HCT116 (cell line): ENCODE data around the gene ACE. TPM values are rescaled to one million over a fixed set of nuclear protein-coding genes. Genes with fewer than 3 reads are reported as not detected.
A peak's percentile ranks its signal among the peaks of the same experiment; 100 is the strongest.

Experiments used
- ATAC-seq: fragments of 200-7000 bp; cut with Tn5 transposase; 2 replicates; pipeline ENCODE4 v1.9.1; 2020; ENCODE audit warnings: mild to moderate bottlenecking, moderate library complexity
- BruUV-seq: library from RNA; stranded (reverse); fragments of 400-500 nt; replicated peaks from 2 replicates; lab custom pipeline; 2021; lab: Mats Ljungman, UMichigan
- CTCF ChIA-PET: fragments of 300-600 bp; sonication (Branson Sonifier 250); formaldehyde crosslinking; loops from one replicate; lab custom pipeline; 2021; ENCODE audit warnings: antibody characterized with exemption; lab: Charles Lee
- POLR2A ChIA-PET: fragments of 300-600, 350-600 bp; sonication (Branson Sonifier 250); formaldehyde crosslinking; loops from one replicate; lab custom pipeline; 2021; ENCODE audit warnings: antibody characterized with exemption; lab: Charles Lee
- RAD21 ChIA-PET, 2 experiments: fragments of 300-600 bp; sonication (Branson Sonifier 250); formaldehyde crosslinking; loops; one replicate each; lab custom pipeline; 2023; ENCODE audit warnings: low total read pairs in 2 of 2; ENCODE audit not compliant: uncharacterized antibody in 2 of 2, unreplicated experiment in 2 of 2, low non-redundant PET in 1 of 2; lab: Charles Lee
- DNase-seq: peaks from one replicate; pipeline ENCODE4 v3.0.0-alpha.2; 2010; ENCODE audit warnings: low read depth, low spot score
- H2AFZ ChIP-seq: fragments of 200-600 bp; shearing (Covaris generic), sonication (generic); 2 replicates; pipeline ENCODE4 v1.6.1; 2017; ENCODE audit warnings: low read depth, mixed run types, mixed read lengths, antibody characterized with exemption, low read length; ENCODE audit not compliant: poor library complexity, severe bottlenecking
- H3K27ac ChIP-seq: 2 replicates; pipeline ENCODE4 v1.5.1; 2012; ENCODE audit warnings: low read depth, low read length
- H3K27me3 ChIP-seq: fragments of 200-600 bp; sonication (generic); 2 replicates; pipeline ENCODE4 v1.6.1; 2016; ENCODE audit warnings: mixed run types, low read length, mixed read lengths; ENCODE audit not compliant: insufficient read depth
- H3K36me3 ChIP-seq, 2 experiments: fragments of 200-500 bp in 1 of 2; fragments of 200-600 bp in 1 of 2; sonication (Bioruptor generic) in 1 of 2; sonication (generic) in 1 of 2; 2 replicates each; pipeline versions ENCODE4 v1.5.1 to v1.6.1; 2014 to 2016; ENCODE audit warnings: low read length in 2 of 2, inconsistent platforms in 1 of 2, mixed read lengths in 1 of 2, mixed run types in 1 of 2; ENCODE audit not compliant: insufficient read depth in 2 of 2, control insufficient read depth in 1 of 2
- H3K4me1 ChIP-seq, 2 experiments: fragments of 200-600 bp in 1 of 2; sonication (generic) in 1 of 2; 2 replicates each; pipeline versions ENCODE4 v1.5.1 to v1.6.1; 2012 to 2017; ENCODE audit warnings: low read length in 2 of 2, inconsistent platforms in 1 of 2, mild to moderate bottlenecking in 1 of 2, mixed read lengths in 1 of 2, mixed run types in 1 of 2, moderate library complexity in 1 of 2; ENCODE audit not compliant: insufficient read depth in 2 of 2, control insufficient read depth in 1 of 2
- H3K4me2 ChIP-seq: fragments of 200-600 bp; sonication (generic); 2 replicates; pipeline ENCODE4 v1.6.1; 2017; ENCODE audit warnings: mixed run types, low read length, mixed read lengths
- H3K4me3 ChIP-seq, 2 experiments: fragments of 200-600 bp in 1 of 2; sonication (generic) in 1 of 2; replicated peaks in 1 of 2; 2 replicates each; pipeline ENCODE4 v1.5.1; 2011 to 2016; ENCODE audit warnings: low read length in 2 of 2, control low read depth in 1 of 2, low read depth in 1 of 2, mild to moderate bottlenecking in 1 of 2, mixed read lengths in 1 of 2, mixed run types in 1 of 2
- H3K79me2 ChIP-seq: fragments of 200-600 bp; sonication (generic); 2 replicates; pipeline ENCODE4 v1.6.1; 2017; ENCODE audit warnings: mild to moderate bottlenecking, mixed run types, low read length, moderate library complexity, mixed read lengths; ENCODE audit not compliant: insufficient read depth
- H3K9ac ChIP-seq: fragments of 200-600 bp; sonication (generic); 2 replicates; pipeline ENCODE4 v1.6.1; 2016; ENCODE audit warnings: low read length, mixed read lengths
- H3K9me2 ChIP-seq: fragments of 200-600 bp; sonication (generic), shearing (Covaris generic); 2 replicates; pipeline ENCODE4 v1.6.1; 2017; ENCODE audit warnings: mixed run types, mild to moderate bottlenecking, moderate library complexity; ENCODE audit not compliant: insufficient read depth
- H3K9me3 ChIP-seq, 2 experiments: fragments of 200-500 bp in 1 of 2; fragments of 200-600 bp in 1 of 2; sonication (Bioruptor generic) in 1 of 2; sonication (generic) in 1 of 2; 2 replicates each; pipeline ENCODE4 v1.6.1; 2014 to 2017; ENCODE audit warnings: low read length in 2 of 2, mixed read lengths in 2 of 2, inconsistent platforms in 1 of 2, low read depth in 1 of 2, mild to moderate bottlenecking in 1 of 2, mixed run types in 1 of 2, moderate library complexity in 1 of 2; ENCODE audit not compliant: control insufficient read depth in 1 of 2, insufficient read depth in 1 of 2
- H4K20me1 ChIP-seq: fragments of 200-600 bp; sonication (generic), shearing (Covaris generic); 2 replicates; pipeline ENCODE4 v1.6.1; 2017; ENCODE audit warnings: mixed run types, mild to moderate bottlenecking, moderate library complexity; ENCODE audit not compliant: insufficient read depth
- ELF1 ChIP-seq: IDR thresholded peaks from 2 replicates; pipeline ENCODE4 v1.6.1; 2012; ENCODE audit warnings: low read depth, borderline replicate concordance
- JUND ChIP-seq: IDR thresholded peaks from 2 replicates; pipeline ENCODE4 v1.6.1; 2012
- RAD21 ChIP-seq: IDR thresholded peaks from 2 replicates; pipeline ENCODE4 v1.6.1; 2012; ENCODE audit warnings: low read depth, mild to moderate bottlenecking
- SIN3A ChIP-seq: IDR thresholded peaks from 2 replicates; pipeline ENCODE4 v1.6.1; 2012; ENCODE audit warnings: low read depth
- SP1 ChIP-seq: IDR thresholded peaks from 2 replicates; pipeline ENCODE4 v1.6.1; 2012; ENCODE audit warnings: low read depth
- TCF7L2 ChIP-seq: IDR thresholded peaks from 2 replicates; pipeline ENCODE4 v1.7.0; 2011; ENCODE audit warnings: borderline replicate concordance, inconsistent platforms; ENCODE audit not compliant: insufficient read depth, insufficient read length; ENCODE audit errors: extremely low read depth
- intact Hi-C: fragments of 100-400 bp; cut with micrococcal nuclease; formaldehyde crosslinking; loops from 2 replicates; pipeline ENCODE4 v1.10.0; 2022
- total RNA-seq: library from RNA; stranded (reverse); gene quantifications from one replicate; pipeline ENCODE4 v1.2.1, GENCODE V29; 2021; ENCODE audit not compliant: unreplicated experiment
- TF ChIP-seq, protein P1 (sequence below), 3 experiments: fragments of 200-600 bp in 1 of 3; sonication (generic) in 1 of 3; IDR thresholded peaks in 2 of 3; conservative IDR thresholded peaks in 1 of 3; 2 replicates each; pipeline ENCODE4 v1.5.1; 2012 to 2017; ENCODE audit warnings: low read depth in 2 of 3, low read length in 2 of 3, antibody characterized with exemption in 1 of 3, borderline replicate concordance in 1 of 3, control low read depth in 1 of 3, mild to moderate bottlenecking in 1 of 3, mixed read lengths in 1 of 3, mixed run types in 1 of 3, moderate library complexity in 1 of 3; ENCODE audit not compliant: insufficient read depth in 1 of 3

ACE gene
- total RNA-seq, 1 experiment from 2014 or later = 7.7 TPM

DNA sequence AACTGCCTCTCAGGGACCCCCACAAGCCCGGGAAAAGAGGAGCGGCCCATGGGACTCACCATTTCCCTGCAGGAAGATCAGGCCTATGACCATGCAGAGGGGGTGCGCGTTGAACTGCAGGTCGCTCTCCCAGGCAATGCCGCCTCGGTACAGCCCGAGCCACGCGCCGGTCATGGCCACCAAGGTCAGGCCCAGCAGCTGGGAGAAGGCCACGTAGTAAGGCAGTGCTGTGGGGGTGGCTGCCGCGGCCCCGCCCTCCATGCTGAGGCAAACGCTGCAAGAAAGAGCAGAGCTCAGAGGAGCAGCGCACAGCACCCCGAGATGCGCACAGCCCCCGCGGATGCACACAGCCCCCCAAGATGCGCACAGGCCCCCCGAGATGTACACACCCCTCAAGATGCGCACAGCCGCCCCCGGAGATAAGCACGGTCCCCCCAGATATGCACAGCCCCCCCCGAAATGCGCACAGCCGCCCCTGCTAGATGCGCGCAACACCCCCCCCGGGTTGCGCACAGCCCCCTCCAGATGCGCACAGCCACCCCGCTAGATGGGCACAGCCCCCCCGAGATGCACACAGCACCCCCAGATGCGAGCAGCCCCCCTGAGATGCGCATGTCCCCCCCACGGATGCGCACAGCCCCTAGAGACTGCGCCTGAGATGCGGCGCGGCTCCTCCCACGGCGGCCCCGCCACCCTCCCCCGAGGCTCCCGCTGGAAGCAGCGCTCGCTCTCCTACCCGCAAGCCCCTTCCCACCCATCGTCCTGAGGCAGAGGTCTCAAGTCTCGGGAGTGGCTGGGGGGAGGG is 39.4 kb upstream of the ACE start:
- no peak overlapping the region for H2AFZ ChIP-seq
- no TSS peak for BruUV-seq
- intact Hi-C loops = no loop called here
- TF ChIP-seq SP1 = no peak
- TF ChIP-seq, protein P1, sequence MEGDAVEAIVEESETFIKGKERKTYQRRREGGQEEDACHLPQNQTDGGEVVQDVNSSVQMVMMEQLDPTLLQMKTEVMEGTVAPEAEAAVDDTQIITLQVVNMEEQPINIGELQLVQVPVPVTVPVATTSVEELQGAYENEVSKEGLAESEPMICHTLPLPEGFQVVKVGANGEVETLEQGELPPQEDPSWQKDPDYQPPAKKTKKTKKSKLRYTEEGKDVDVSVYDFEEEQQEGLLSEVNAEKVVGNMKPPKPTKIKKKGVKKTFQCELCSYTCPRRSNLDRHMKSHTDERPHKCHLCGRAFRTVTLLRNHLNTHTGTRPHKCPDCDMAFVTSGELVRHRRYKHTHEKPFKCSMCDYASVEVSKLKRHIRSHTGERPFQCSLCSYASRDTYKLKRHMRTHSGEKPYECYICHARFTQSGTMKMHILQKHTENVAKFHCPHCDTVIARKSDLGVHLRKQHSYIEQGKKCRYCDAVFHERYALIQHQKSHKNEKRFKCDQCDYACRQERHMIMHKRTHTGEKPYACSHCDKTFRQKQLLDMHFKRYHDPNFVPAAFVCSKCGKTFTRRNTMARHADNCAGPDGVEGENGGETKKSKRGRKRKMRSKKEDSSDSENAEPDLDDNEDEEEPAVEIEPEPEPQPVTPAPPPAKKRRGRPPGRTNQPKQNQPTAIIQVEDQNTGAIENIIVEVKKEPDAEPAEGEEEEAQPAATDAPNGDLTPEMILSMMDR (IDR thresholded peaks at IDR 0.05 in 2 of 3, conservative IDR thresholded peaks at IDR 0.05 in 1 of 3; ENCODE audit: borderline replicate concordance in 1 of 3, insufficient read depth in 1 of 3, low read depth in 2 of 3, low read length in 2 of 3) = no peak
- TF ChIP-seq SIN3A = no peak
- no peak for TF ChIP-seq RAD21
- TF ChIP-seq ELF1 = no peak
- TF ChIP-seq JUND = no peak
- no peak for TF ChIP-seq TCF7L2
- H3K79me2 ChIP-seq = peaks cover 50% of the 10 kb centered on the region
- H3K27ac ChIP-seq = peak overlapping the region; percentile 7; the same call in 1 of the 2 replicates
- no peak overlapping the region for H3K4me2 ChIP-seq
- H3K4me3 ChIP-seq = no peak overlapping the region
- no peaks in the 10 kb centered on the region for H3K9me3 ChIP-seq
- ChIA-PET CTCF (interaction anchor here (1.3 to 4.9 kb wide), 5 partner anchors 8 to 180 kb away, joined by 3 to 62 read pairs (median 43); partner anchors contain the start of gene CYB561), POLR2A (interaction anchor here (3.0 kb wide), 1 partner anchor 23 kb away, joined by 10 read pairs; no protein-coding TSS in a partner anchor), RAD21 (interaction anchor here in 1 of 2 experiments (0.9 to 3.3 kb wide), 2 partner anchors 41 to 765 kb away, joined by 3 to 16 read pairs; partner anchors contain the start of gene ACE)
- H3K9me2 ChIP-seq = no peaks in the 10 kb centered on the region
- H3K9ac ChIP-seq = no peak overlapping the region
- H4K20me1 ChIP-seq = no peaks in the 10 kb centered on the region
- no peak for DNase-seq
- no peaks in the 10 kb centered on the region for H3K27me3 ChIP-seq
- H3K4me1 ChIP-seq = peaks cover 45% of the 10 kb centered on the region in 2 experiments
- ATAC-seq = no peak
- H3K36me3 ChIP-seq = peaks cover 9 to 10% of the 10 kb centered on the region in 2 experiments; a peak in 3 of 4 replicates
